Measurements from ENCODE around the gene PITRM1. TPM values are rescaled to one million over a fixed set of nuclear protein-coding genes. Genes with fewer than 3 reads are reported as not detected.

The PITRM1 gene
- total RNA-seq, 1 experiment from 2014 or later: 40.7 TPM

GRCh38 chr10:3136336-3136735 lies 36.2 kb downstream of the PITRM1 start (continued):
- no peak for TF ChIP-seq STAT6 (CRISPR knock-in tag; conservative IDR thresholded peaks at IDR 0.05; ENCODE audit: low read depth)

- Mint-ChIP-seq H3K27ac (no peak overlapping the region), H3K27me3 (ENCODE audit: low read depth) (no peaks in the 10 kb centered on the region)
- CTCF ChIA-PET: no interaction called here
Measured at GRCh38 chr10:3135006-3135405, 37.6 kb downstream of the PITRM1 start.

GRCh38 chr10:3133948-3134347 lies 38.6 kb downstream of the PITRM1 start:
- H3K27me3 Mint-ChIP-seq (ENCODE audit: low read depth): no peaks in the 10 kb centered on the region
- ATAC-seq: no peak
- H3K9me3 Mint-ChIP-seq: no peaks in the 10 kb centered on the region
- no peak overlapping the region for H3K27ac Mint-ChIP-seq
- H3K36me3 Mint-ChIP-seq: peaks cover 86% of the 10 kb centered on the region
- ChIA-PET CTCF (interaction anchor here (1.1 kb wide), 1 partner anchor 14 kb away, joined by 3 read pairs; no protein-coding TSS in a partner anchor), POLR2A (no interaction called here)
- no peak for DNase-seq (ENCODE audit: low spot score)
- no peaks in the 10 kb centered on the region for H3K4me1 Mint-ChIP-seq
- TF ChIP-seq ZNF138 (CRISPR knock-in tag; conservative IDR thresholded peaks at IDR 0.05): no peak
- TF ChIP-seq FOXP1 (CRISPR knock-in tag; IDR thresholded peaks at IDR 0.05; ENCODE audit: borderline replicate concordance): no peak
- TF ChIP-seq KAT7 (CRISPR knock-in tag; IDR thresholded peaks at IDR 0.05; ENCODE audit: borderline replicate concordance): no peak
- TF ChIP-seq TEAD1 (CRISPR knock-in tag; IDR thresholded peaks at IDR 0.05): no peak
- TF ChIP-seq, protein P1, sequence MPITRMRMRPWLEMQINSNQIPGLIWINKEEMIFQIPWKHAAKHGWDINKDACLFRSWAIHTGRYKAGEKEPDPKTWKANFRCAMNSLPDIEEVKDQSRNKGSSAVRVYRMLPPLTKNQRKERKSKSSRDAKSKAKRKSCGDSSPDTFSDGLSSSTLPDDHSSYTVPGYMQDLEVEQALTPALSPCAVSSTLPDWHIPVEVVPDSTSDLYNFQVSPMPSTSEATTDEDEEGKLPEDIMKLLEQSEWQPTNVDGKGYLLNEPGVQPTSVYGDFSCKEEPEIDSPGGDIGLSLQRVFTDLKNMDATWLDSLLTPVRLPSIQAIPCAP (CRISPR knock-in tag; IDR thresholded peaks at IDR 0.05): no peak
- TF ChIP-seq ATF3 (CRISPR knock-in tag; conservative IDR thresholded peaks at IDR 0.05): no peak
- TF ChIP-seq HMGXB4 (CRISPR knock-in tag; IDR thresholded peaks at IDR 0.05): no peak
- TF ChIP-seq, protein P2, sequence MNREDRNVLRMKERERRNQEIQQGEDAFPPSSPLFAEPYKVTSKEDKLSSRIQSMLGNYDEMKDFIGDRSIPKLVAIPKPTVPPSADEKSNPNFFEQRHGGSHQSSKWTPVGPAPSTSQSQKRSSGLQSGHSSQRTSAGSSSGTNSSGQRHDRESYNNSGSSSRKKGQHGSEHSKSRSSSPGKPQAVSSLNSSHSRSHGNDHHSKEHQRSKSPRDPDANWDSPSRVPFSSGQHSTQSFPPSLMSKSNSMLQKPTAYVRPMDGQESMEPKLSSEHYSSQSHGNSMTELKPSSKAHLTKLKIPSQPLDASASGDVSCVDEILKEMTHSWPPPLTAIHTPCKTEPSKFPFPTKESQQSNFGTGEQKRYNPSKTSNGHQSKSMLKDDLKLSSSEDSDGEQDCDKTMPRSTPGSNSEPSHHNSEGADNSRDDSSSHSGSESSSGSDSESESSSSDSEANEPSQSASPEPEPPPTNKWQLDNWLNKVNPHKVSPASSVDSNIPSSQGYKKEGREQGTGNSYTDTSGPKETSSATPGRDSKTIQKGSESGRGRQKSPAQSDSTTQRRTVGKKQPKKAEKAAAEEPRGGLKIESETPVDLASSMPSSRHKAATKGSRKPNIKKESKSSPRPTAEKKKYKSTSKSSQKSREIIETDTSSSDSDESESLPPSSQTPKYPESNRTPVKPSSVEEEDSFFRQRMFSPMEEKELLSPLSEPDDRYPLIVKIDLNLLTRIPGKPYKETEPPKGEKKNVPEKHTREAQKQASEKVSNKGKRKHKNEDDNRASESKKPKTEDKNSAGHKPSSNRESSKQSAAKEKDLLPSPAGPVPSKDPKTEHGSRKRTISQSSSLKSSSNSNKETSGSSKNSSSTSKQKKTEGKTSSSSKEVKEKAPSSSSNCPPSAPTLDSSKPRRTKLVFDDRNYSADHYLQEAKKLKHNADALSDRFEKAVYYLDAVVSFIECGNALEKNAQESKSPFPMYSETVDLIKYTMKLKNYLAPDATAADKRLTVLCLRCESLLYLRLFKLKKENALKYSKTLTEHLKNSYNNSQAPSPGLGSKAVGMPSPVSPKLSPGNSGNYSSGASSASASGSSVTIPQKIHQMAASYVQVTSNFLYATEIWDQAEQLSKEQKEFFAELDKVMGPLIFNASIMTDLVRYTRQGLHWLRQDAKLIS (CRISPR knock-in tag; IDR thresholded peaks at IDR 0.05; ENCODE audit: borderline replicate concordance): no peak
- no peak for TF ChIP-seq GABPB1 (CRISPR knock-in tag; IDR thresholded peaks at IDR 0.05)
- no peak for TF ChIP-seq FOXJ3 (CRISPR knock-in tag; IDR thresholded peaks at IDR 0.05; ENCODE audit: borderline replicate concordance)
- no peak for TF ChIP-seq ZMAT4 (CRISPR knock-in tag; IDR thresholded peaks at IDR 0.05)
- TF ChIP-seq ZNF317 (CRISPR knock-in tag; IDR thresholded peaks at IDR 0.05; ENCODE audit: borderline replicate concordance, low read depth): no peak
- H3K4me3 Mint-ChIP-seq: no peak overlapping the region

More at GRCh38 chr10:3135006-3135405, 37.6 kb downstream of the PITRM1 start:
- H3K36me3 Mint-ChIP-seq: peaks cover 87% of the 10 kb centered on the region
- ATAC-seq: no peak
- H3K4me1 Mint-ChIP-seq: no peaks in the 10 kb centered on the region
- TF ChIP-seq CREB1 (CRISPR knock-in tag; IDR thresholded peaks at IDR 0.05) (no peak), ZNF317 (CRISPR knock-in tag; IDR thresholded peaks at IDR 0.05; ENCODE audit: borderline replicate concordance, low read depth) (no peak), GRHL2 (CRISPR knock-in tag; IDR thresholded peaks at IDR 0.05; ENCODE audit: insufficient replicate concordance, severe bottlenecking) (no peak), ZMAT4 (CRISPR knock-in tag; IDR thresholded peaks at IDR 0.05) (no peak), ZNF121 (CRISPR knock-in tag; IDR thresholded peaks at IDR 0.05) (no peak), SP1 (CRISPR knock-in tag; conservative IDR thresholded peaks at IDR 0.05) (no peak), FOXP1 (CRISPR knock-in tag; IDR thresholded peaks at IDR 0.05; ENCODE audit: borderline replicate concordance) (no peak), ETV6 (CRISPR knock-in tag; IDR thresholded peaks at IDR 0.05) (no peak), ZNF232 (CRISPR knock-in tag; IDR thresholded peaks at IDR 0.05) (no peak), ZNF219 (CRISPR knock-in tag; IDR thresholded peaks at IDR 0.05; ENCODE audit: borderline replicate concordance) (no peak), NFE2L1 (CRISPR knock-in tag; IDR thresholded peaks at IDR 0.05) (no peak), ZNF263 (CRISPR knock-in tag; IDR thresholded peaks at IDR 0.05; ENCODE audit: low read depth) (no peak), CDX4 (CRISPR knock-in tag; IDR thresholded peaks at IDR 0.05; ENCODE audit: borderline replicate concordance) (no peak), RELA (CRISPR knock-in tag; IDR thresholded peaks at IDR 0.05; ENCODE audit: borderline replicate concordance) (no peak), ZNF416 (CRISPR knock-in tag; IDR thresholded peaks at IDR 0.05) (no peak), ZNF423 (CRISPR knock-in tag; IDR thresholded peaks at IDR 0.05) (no peak), KAT7 (CRISPR knock-in tag; IDR thresholded peaks at IDR 0.05; ENCODE audit: borderline replicate concordance) (no peak), NFYB (CRISPR knock-in tag; conservative IDR thresholded peaks at IDR 0.05; ENCODE audit: low read depth) (no peak)
- POLR2A ChIA-PET: no interaction called here
- H3K4me3 Mint-ChIP-seq: no peak overlapping the region
- no peaks in the 10 kb centered on the region for H3K9me3 Mint-ChIP-seq
- no peak for DNase-seq (ENCODE audit: low spot score)
